Prostate gland (tissue), 2 donors: ENCODE measurements around the gene TCF7L2.

Experiments
- POLR2A ChIP-seq: fragments of 450-650 bp; IDR thresholded peaks from one replicate; pipeline ENCODE4 v1.6.1; 2016; ENCODE audit warnings: antibody characterized with exemption, mild to moderate bottlenecking
- TF ChIP-seq, protein P1 (sequence below), 4 experiments: fragments of 200-600 bp in 2 of 4; fragments of 450-650 bp in 2 of 4; sonication (generic) in 2 of 4; IDR thresholded peaks; 1 replicate in 3 of 4; 2 replicates in 1 of 4; pipeline ENCODE4 v1.5.1; 2016 to 2019; ENCODE audit warnings: antibody characterized with exemption in 4 of 4, mild to moderate bottlenecking in 2 of 4, moderate library complexity in 2 of 4

DNA sequence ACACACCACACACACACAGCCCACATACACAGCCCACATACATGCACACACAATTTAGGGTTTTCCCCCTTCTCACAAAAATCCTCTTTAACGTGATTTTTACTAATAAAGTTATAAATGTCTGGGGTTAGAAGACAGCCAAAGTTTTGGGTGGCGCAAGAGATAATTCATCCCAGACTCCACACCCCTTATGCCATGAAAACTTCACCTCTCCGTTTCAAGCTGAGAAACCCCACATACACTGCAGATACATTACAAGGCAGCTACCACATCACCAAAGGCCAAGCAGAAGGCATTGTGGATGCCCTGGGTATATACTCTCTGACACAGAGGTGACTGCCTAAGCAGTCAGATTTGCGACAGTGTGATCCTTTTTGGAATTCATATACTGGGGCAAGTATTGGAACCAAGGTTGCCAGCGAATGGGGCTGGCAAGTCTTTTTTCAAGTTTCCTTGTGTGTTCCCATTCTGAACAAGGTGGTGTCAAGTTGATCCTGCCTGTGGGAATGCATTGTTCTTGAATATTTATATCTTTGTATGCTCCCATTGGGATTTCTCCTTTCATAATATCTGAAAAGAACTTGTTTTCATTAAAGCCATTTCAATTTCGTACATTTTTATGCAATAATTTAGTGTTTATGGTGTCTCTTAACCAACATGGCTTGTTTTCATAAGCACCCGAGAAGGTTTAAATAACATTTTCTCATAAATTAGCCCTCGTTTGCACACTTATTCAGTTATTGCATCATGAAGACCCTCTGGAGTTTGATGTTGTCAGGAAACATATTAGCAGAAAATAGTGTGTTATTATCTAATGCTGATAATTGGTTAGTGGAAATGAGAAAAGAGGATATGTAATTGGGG, 130.2 kb downstream of the TCF7L2 start:
- TF ChIP-seq, protein P1, sequence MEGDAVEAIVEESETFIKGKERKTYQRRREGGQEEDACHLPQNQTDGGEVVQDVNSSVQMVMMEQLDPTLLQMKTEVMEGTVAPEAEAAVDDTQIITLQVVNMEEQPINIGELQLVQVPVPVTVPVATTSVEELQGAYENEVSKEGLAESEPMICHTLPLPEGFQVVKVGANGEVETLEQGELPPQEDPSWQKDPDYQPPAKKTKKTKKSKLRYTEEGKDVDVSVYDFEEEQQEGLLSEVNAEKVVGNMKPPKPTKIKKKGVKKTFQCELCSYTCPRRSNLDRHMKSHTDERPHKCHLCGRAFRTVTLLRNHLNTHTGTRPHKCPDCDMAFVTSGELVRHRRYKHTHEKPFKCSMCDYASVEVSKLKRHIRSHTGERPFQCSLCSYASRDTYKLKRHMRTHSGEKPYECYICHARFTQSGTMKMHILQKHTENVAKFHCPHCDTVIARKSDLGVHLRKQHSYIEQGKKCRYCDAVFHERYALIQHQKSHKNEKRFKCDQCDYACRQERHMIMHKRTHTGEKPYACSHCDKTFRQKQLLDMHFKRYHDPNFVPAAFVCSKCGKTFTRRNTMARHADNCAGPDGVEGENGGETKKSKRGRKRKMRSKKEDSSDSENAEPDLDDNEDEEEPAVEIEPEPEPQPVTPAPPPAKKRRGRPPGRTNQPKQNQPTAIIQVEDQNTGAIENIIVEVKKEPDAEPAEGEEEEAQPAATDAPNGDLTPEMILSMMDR (IDR thresholded peaks at IDR 0.05), result no peak
- TF ChIP-seq POLR2A, result no peak
